C4-2B (cell line): Measurements from ENCODE around the gene SF3A1.

Experiments
- ZFX ChIP-seq: fragments of 450-650 bp; IDR thresholded peaks from 2 replicates; pipeline ENCODE4 v1.6.1; 2017
- TF ChIP-seq, protein P1 (sequence below): fragments of 450-650 bp; conservative IDR thresholded peaks from 2 replicates; pipeline ENCODE4 v1.5.1; 2017; ENCODE audit warnings: mild to moderate bottlenecking

DNA sequence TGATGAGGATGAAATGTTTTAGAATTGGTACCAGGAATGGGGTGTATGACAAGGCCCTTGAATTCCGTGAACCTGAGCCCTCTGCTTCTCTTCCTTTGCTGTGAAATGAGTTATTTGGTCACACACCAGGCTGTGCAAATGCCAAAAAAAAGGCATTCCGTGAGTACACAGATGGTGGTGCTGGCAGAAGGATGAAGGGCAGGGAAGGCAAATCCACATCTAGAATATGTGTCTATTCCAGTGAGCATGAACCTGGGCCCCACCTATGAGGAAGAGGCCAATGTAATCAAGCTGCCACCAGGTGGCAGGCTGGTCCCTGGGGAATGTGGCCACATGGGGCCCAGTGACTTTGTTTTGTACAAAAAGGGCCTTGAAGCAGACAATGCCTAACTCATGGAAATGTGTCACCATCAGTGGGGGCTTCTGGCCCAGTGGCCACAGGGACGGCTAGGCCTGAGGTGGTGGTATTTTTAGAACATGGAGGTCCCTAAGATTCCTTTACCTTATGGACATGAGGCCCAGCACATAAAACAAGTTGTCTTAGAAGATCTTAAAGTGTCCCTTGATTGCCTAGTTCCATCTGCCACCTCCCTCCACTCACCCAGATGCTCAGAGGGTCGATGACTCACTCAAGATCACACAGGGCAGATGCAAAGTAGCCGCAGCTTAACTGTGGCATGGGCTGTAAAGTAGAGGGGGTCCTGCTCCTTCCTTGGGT is 34.4 kb upstream of the SF3A1 start:
- TF ChIP-seq, protein P1, sequence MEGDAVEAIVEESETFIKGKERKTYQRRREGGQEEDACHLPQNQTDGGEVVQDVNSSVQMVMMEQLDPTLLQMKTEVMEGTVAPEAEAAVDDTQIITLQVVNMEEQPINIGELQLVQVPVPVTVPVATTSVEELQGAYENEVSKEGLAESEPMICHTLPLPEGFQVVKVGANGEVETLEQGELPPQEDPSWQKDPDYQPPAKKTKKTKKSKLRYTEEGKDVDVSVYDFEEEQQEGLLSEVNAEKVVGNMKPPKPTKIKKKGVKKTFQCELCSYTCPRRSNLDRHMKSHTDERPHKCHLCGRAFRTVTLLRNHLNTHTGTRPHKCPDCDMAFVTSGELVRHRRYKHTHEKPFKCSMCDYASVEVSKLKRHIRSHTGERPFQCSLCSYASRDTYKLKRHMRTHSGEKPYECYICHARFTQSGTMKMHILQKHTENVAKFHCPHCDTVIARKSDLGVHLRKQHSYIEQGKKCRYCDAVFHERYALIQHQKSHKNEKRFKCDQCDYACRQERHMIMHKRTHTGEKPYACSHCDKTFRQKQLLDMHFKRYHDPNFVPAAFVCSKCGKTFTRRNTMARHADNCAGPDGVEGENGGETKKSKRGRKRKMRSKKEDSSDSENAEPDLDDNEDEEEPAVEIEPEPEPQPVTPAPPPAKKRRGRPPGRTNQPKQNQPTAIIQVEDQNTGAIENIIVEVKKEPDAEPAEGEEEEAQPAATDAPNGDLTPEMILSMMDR, result peak; percentile 89
- TF ChIP-seq ZFX, result no peak
